NCI-H2107 treated with DMSO at 0.1 percent for 48 hours (cell line): ENCODE data around the gene PDE9A.

Experiments
- DNase-seq: peaks from one replicate; lab custom pipeline; 2025; ENCODE audit not compliant: unreplicated experiment; lab: John Stamatoyannopoulos, UW

The PDE9A gene

GRCh38 chr21:42767561-42767835 is 114.1 kb downstream of the PDE9A start:
- no peak for DNase-seq

- DNase-seq: no peak
These were observed 115.1 kb downstream of the PDE9A start for GRCh38 chr21:42768324-42769121.

- DNase-seq: no peak
These were observed 115.9 kb downstream of the PDE9A start for GRCh38 chr21:42769183-42769819.

GRCh38 chr21:42769820-42770716 is 116.6 kb downstream of the PDE9A start:
- no peak for DNase-seq

GRCh38 chr21:42770717-42771502 is 117.5 kb downstream of the PDE9A start:
- no peak for DNase-seq

GRCh38 chr21:42771503-42771805 is 118.0 kb downstream of the PDE9A start:
- DNase-seq: no peak

- DNase-seq: no peak
These were observed 121.7 kb downstream of the PDE9A start for GRCh38 chr21:42775123-42775522.

- no peak for DNase-seq
These were observed 122.5 kb downstream of the PDE9A start for GRCh38 chr21:42775891-42776290.

GRCh38 chr21:42777064-42777756 is 123.8 kb downstream of the PDE9A start:
- no peak for DNase-seq

- no peak for DNase-seq
These were observed 124.4 kb downstream of the PDE9A start for GRCh38 chr21:42777757-42778344.

GRCh38 chr21:42779431-42779861 is 126.0 kb downstream of the PDE9A start:
- DNase-seq: no peak

GRCh38 chr21:42780617-42781016 is 127.2 kb downstream of the PDE9A start:
- no peak for DNase-seq

GRCh38 chr21:42781150-42781970 is 127.9 kb downstream of the PDE9A start:
- peak; percentile 75 for DNase-seq

GRCh38 chr21:42781971-42782722 is 128.7 kb downstream of the PDE9A start:
- DNase-seq: no peak

- DNase-seq: no peak
These were observed 129.4 kb downstream of the PDE9A start for GRCh38 chr21:42782723-42783242.

- DNase-seq: no peak
These were observed 130.9 kb downstream of the PDE9A start for GRCh38 chr21:42784276-42784675.

GRCh38 chr21:42784896-42785451 is 131.6 kb downstream of the PDE9A start:
- DNase-seq: no peak
